ENCODE measurements around the gene CDH1.
"Not testable (repeated sequence)": the region's sequence is repeated elsewhere in the genome, so short reads cannot be mapped to it uniquely, and the experiment has no call there.

The CDH1 gene

DNA sequence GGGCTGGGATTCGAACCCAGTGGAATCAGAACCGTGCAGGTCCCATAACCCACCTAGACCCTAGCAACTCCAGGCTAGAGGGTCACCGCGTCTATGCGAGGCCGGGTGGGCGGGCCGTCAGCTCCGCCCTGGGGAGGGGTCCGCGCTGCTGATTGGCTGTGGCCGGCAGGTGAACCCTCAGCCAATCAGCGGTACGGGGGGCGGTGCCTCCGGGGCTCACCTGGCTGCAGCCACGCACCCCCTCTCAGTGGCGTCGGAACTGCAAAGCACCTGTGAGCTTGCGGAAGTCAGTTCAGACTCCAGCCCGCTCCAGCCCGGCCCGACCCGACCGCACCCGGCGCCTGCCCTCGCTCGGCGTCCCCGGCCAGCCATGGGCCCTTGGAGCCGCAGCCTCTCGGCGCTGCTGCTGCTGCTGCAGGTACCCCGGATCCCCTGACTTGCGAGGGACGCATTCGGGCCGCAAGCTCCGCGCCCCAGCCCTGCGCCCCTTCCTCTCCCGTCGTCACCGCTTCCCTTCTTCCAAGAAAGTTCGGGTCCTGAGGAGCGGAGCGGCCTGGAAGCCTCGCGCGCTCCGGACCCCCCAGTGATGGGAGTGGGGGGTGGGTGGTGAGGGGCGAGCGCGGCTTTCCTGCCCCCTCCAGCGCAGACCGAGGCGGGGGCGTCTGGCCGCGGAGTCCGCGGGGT is at the start of gene CDH1:
CDH1 (plus strand) TSS at position 247 of the 684 bp plus-strand sequence; CDS start at position 371, 124 bp downstream.
- DNase-seq: peak; percentile 75

DNA sequence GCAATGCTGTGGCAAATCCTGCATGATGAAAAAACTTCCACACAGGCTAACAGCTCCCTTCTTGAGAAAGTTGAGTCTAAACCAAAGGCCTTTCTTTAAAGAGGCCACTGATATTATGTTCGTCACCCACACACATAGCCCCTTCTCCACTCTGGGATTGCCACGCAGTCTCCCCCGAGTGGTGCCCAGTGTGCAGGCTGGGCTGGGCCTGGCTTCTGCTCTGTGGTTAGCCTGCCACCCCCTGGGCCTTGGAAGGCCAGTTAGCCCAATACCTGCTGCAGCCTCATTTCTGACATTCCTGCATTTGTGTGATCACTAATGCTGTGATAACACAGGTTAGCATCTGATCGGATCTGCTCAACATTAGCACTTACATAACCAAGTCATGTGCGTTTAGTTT is 47.2 kb upstream of the CDH1 start:
- DNase-seq: no peak

DNA sequence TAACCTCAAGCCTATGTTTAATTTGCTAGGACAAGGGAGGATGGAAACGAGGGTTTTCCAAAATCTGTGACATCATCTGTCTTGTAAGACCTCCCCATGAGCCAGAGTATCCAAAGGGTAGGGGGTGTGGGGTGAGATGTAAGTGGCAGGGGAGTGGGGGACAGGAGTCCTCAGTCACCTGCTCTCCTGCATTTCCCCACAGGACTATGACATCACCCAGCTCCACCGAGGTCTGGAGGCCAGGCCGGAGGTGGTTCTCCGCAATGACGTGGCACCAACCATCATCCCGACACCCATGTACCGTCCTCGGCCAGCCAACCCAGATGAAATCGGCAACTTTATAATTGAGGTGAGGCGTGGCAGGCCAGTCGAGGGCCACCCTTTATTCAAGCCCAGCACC is 41.5 kb upstream of the CDH1 start:
- DNase-seq: no peak

- peak; percentile 41 for DNase-seq
Measured at GRCh38 chr16:68696514-68696913, 40.6 kb upstream of the CDH1 start.

GRCh38 chr16:68698091-68698490 is 39.0 kb upstream of the CDH1 start:
- DNase-seq: no peak

GRCh38 chr16:68700120-68700519 is 37.0 kb upstream of the CDH1 start:
- DNase-seq: no peak

DNA sequence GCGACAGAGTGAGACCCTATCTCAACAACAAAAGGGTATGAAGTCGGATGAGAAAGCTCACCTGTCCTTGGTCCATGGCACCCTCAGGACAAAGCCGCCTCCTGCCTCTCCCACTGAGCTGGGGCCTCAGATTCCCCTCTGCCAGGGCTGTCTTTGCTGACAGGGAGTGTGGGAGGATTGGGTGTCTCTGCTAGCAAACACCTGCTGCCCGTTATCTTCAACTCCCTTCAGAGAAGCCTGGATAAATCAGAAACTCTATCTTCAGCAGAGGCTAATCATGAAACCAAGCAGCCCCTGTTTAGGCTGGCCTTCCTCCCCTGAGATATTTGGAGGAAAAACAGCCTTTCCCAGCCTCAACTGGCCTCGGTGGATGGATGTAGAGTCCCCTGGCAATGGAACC is 36.3 kb upstream of the CDH1 start:
- no peak for DNase-seq

DNA sequence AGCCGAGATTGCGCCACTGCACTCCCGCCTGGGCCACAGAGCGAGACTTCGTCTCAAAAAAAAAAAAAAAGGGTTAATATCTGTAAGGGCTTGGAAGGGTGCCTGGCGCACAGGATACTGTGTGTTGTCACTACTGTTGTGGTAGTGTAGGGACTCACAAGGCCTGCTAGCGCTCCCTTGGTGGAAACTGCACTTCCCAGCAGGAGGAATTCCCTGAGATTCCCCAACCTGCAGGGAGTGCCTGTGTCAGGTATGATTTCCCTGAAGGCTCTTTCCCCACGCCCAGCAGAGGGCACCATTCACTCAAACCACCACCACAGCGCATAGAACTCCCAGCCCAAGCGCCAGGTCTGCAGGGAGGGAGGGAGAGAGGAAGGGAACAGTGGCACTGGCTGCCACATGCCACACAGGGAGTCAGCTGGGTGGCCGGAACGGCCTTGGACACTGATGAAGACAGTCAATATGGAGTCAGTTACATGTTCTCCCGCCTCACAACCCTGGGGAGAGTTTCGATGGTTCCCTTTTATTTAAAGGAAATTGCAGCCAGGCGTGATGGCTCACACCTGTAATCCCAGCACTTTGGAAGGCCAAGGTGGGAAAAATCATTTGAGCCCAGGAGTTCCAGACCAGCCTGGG is 32.7 kb upstream of the CDH1 start:
- DNase-seq: peak; percentile 88

GRCh38 chr16:68707340-68708152 is 29.5 kb upstream of the CDH1 start:
- DNase-seq: peak; percentile 52

GRCh38 chr16:68710211-68710610 is 26.9 kb upstream of the CDH1 start:
- no peak for DNase-seq

- DNase-seq: no peak
Measured at GRCh38 chr16:68711421-68712139, 25.5 kb upstream of the CDH1 start.

DNA sequence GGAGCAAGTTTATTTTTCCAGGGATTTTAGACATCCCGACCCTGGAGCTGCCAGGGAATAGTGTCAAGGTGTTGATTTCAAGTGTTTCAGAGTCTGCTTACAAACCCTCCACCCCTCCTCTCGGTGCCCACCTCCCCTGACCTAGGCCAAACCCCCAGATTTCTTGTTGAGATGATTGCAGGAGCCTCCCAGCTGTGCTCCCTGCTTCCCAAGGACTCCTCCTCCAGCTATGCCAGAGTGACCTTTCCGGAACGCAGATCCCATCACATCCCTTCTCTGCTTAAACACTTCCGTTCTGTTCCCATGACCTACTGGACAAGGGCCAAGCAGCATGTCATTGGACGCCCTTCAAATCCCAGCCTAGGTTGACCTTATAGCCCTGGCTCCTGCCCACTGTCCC is 23.7 kb upstream of the CDH1 start:
- no peak for DNase-seq

GRCh38 chr16:68715471-68715870 is 21.6 kb upstream of the CDH1 start:
- no peak for DNase-seq

DNA sequence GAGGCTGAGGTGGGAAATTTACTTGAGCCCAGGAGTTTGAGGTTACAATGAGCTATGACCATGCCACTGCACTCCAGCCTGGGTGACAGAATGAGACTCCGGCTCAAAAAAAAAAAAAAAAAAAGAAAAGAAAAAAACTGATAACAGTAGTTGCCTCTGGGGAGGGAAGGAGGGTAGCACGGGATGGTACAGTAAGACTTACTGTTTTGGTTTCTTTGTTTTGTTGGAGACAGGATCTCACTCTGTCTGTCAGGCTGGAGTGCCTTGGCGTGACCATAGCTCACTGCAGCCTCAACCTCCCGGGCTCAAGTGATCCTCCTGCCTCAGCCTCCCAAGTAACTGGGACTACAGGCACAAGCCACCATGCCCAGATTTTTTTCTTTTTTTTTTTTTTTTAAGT is 20.6 kb upstream of the CDH1 start:
- not testable (repeated sequence) for DNase-seq

GRCh38 chr16:68717684-68718083 is 19.4 kb upstream of the CDH1 start:
- no peak for DNase-seq

GRCh38 chr16:68718590-68718989 is 18.5 kb upstream of the CDH1 start:
- no peak for DNase-seq

DNA sequence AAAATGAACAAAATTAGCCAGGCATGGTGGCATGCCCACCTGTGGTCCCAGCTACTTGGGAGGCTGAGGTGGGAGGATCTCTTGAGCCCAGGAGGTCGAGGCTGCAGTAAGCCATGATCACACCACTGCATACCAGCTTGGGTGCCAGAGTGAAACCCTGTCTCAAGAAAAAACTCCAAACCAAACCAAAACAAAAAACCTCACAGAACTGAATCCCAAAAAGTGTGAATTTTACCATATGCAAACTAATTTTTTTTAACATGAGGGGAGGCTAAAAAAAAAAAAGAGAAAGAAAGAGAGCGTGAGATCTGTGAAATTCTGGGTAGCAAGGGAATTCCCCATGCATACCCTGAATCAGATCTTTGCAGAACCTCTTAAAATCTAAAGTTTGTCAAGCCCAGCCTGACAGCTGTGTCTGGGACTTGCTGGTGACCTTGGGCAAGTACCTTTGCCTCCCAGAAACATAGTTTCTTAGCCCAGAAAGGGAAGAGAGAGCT is 17.1 kb upstream of the CDH1 start:
- no peak for DNase-seq

DNA sequence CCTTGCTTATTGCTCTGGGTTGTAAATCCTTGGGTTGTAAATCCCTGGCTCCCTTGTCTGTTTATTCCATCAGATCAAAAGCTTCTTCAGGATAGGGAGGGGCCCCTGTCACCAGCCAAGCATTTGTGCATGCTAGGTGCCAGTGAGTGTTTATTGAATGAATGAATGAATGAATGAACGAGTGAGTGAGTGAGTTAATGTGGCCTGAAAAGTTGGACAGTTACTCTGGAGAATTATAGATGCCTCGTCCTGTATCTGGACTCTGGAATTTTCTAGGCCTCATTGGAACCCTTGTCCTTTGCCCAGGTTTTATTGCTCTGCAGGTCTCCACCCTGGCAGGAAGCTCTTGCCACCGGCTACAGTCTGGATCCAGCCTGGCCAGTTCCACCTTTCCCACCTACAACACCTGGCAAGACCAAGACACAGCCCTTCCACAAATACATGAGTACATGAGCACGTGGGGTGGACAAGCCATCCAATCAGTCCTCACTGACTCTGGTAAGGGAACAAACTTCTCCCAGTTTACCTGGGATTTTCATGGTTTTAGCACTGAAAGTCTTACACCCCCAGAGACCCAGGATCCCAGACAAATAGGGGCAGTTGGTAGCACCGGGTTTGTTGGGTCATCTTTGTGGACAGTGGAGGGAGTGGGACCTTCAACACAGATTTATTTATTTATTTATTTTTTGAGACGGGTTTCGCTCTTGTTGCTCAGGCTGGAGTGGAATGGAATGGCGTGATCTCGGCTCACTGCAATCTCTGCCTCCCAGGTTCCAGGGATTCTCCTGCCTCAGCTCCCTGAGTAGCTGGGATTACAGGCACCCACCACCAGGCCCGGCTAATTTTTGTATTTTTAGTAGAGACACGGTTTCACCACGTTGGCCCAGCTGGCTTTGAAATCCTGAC is 14.7 kb upstream of the CDH1 start:
- DNase-seq: no peak

GRCh38 chr16:68724797-68725196 is 12.3 kb upstream of the CDH1 start:
- peak; percentile 99 for DNase-seq

DNA sequence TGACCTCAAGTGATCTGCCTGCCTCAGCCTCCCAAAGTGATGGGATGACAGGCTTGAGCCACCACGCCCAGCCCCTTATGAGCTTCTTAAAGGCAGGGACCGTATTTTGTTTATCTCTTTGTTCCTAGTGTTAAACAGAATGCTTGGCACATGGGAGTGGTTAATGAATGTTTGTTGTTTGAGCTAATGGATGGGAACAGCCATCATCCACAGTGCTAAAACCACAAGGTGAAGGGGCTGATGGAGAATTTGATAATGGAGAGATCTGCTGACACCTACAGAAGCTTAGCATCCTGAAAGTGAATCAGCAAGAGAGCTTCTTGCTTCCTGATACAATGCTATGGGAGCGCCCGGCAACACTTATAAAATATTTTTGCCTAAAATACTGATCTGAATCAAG is 8.6 kb upstream of the CDH1 start:
- DNase-seq: peak; percentile 93

- DNase-seq: peak; percentile 75
Measured at GRCh38 chr16:68731637-68732036, 5.5 kb upstream of the CDH1 start.

Measured in hematopoietic multipotent progenitor cell treated with erythropoietin and hydrocortisone succinate and interleukin-3 and kit ligand, for 8 days (in vitro differentiated cells).